Esophagus mucosa (tissue), 1 donor: ENCODE results near the gene AFMID. TPM values are rescaled to one million over a fixed set of nuclear protein-coding genes. Genes with fewer than 3 reads are reported as not detected.

Experiments
- ATAC-seq: fragments of 200-7000 bp; cut with Tn5 transposase; one replicate; pipeline ENCODE4 v1.9.1; 2020
- total RNA-seq: library from RNA; stranded (reverse); gene quantifications from one replicate; pipeline ENCODE4 v1.2.4, GENCODE V29; 2023
- donor health status: DM: yes; HTN: yes; CAD: no.

AFMID gene
- total RNA-seq, 1 donor from 2014 or later, result 19.2 TPM

DNA sequence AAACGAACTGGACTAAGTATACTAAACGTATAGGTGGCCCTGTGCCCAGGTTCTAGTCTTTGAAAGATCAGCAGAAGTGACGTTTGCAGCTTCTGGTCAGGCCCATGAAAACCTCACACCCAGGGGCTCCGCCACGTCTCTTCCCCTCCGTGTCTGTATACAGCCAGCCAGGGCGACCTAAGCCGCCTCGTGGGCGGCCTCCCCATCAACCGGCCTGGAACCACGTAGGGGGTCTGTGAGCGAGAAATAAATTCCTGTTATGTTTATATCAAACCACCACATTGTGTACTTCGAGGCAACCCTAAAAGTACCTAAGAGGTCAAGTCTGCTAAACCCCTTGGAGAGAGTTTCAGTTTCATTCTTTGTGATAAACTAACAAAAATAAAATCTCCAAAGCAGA, 7.1 kb upstream of the AFMID start:
- no peak for ATAC-seq

DNA sequence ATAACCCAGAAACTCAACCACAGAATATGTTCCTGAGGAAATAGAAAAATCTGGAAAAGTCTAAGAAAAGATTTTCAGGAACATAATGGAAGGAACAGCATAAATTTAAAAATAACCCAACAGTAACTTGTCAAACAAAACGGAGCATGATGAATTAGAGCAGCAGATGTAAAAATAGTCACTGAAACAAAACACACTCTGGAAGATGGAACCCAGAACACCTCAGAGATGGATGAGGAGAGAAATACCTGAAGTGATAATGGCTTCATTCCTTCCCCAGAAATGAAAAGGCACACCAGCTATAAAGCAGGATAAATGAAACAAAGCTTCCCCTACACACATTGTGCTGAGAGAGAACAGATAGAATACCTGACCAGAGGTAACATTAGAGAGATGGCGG, 6.7 kb upstream of the AFMID start:
- no peak for ATAC-seq

DNA sequence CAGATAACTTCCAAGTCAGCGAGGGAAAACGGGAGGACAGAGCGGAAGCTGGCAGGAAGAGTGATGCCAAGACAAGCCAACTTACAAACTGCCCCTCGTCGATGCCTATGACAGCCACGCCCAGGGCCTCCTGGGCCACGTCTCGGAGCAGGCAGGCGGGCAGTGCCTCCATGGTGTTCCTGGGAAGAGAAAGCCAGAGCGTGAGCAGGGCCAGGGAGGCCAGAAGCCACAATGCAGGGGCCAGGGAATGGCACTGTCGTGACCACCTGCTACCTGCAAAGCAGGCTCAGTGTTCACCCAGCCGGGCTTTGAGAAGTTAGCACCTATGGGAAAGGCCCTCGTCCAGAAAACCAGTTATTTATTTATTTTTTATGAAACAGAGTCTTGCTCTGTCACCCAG, 4.7 kb upstream of the AFMID start:
- ATAC-seq, result no peak

DNA sequence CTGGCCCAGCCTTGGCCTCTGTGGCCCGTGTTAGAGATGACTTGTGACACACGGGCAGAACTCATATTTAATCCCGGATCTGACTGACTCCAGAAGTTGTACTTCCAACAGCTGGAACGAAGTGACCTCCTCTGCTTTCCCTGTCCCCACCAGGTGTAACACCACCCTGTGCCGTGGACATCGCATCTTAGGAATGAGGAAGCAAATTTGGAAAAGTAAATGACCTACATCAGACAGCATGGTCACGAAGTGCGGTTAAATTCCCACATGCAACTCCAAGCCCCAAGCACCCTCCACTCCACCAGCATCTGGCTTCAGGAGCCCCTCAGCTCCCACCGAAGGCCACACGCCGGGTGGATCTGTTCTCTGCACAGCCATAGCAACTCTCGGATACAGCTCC, 3.2 kb upstream of the AFMID start:
- no peak for ATAC-seq

DNA sequence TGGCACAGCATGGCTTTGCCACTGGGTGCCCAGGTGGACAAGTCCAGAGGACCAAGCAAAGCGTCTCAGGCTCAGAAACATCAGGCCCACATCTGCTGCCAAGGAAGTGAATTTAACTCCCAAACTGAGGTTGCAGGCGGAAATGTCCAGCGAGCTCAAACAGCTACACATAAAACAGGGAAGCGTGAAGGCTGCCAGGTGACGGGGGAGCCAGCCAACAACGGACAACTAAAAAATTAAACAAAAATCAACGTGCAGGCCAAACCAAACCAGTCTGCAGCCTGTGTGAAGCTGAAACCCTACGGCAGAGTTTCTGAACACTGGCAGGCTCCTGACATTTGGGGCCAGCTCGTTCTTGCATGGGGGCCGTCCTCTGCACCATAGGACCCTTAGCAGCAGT, 2.8 kb upstream of the AFMID start:
- no peak for ATAC-seq

DNA sequence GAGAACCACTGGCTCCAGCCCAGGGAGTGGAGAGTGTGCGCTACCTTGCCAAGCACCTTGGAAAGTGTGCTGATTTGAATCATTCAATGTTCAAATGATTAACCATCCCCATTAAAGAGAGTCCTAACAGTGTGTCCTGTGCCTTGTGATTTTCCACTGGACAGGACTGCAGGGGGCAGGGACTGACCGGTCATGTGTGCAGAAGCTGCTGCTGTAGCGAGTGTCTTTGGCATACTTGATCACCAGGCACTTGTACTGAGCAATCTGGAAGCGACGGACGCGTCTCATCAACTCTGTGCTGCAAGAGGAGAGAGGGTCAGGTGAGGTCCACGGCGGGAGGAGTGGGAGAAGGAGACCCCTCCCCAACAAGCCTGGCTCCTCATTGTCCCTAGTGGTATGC, 2.3 kb upstream of the AFMID start:
- no peak for ATAC-seq

DNA sequence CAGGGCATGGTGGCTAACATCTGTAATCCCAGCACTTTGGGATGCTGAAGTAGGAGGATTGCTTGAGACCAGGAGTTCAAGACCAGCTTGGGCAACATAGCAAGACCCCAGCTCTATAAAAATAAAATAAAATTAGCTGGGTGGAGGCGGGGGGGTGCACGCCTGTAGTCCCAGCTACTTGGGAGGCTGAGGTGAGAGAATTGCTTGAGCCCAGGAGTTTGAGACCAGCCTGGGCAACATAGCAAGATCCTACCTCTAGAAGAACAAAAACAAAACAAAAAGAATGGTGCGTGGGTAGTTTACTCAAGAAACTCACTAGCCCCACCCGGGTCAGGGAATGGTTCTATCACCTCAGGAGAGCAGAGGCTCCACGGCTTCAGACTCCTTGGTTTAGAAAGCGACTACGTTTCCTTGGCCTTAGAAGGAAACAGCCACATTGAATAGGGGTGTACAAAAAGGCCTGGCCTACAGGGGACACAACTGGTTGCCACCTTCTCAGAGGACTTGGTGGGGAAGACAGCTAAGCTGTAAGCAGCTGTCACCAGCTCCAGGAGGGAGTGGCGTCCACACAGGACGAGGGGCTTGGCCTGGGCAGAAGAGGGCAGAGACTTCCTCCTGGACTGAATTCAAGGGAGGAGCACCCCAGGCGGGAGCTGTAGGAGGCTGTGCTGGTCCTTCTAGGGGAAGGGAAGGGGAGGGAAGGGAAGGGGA, 1.0 kb upstream of the AFMID start:
- ATAC-seq, result peak; percentile 48

DNA sequence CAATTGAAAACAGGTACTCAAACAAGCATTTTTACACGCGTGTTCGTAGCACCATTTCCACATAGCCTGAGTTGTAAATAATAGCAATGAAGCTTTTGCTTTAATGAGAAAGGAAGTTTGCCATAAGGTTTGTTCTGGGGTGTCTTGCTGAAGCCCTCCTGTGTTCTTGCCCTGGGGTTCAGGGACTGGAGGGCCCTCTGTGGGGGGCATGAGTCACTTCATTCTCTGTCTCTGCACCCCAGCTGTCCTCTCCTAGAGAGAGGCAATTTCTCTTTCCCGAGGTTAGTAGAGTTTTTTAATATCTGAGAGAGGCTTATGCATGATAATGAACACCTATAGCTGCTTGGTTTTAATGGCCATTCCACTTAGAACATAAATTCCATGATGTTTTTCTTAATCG, 9.6 kb downstream of the AFMID start:
- ATAC-seq, result no peak

DNA sequence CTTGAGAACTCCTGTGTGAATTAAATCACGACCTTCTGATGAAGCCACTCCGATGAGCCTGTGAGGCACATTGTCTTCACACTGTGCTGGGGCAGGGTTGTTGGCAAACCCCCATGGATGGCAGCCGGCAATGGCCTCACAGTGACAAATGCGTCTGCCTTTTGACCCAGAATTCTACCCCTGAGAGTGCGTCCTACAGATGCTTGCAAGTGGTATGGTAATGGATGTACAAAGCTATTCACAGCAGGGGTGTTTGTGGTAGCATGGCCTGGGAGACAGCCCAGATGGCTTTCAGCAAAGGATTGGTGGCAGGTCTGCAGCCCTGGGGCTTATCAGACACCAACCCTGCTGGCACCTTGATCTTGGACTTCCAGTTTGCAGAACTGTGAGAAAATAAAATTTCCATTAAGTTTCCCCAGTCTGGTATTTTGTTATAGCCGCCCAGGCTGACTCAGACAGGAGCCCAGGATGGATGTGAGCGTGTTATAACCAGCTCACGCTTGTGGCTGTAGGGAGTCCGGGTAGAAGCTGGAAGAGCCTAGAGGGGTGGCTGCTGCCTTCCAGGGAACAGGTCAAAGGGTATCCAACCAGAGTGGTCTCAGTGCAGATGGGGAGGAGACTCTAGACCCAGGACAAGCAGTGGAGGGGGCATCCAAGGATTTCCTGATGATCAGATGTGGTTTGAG, 10.1 kb downstream of the AFMID start:
- peak; percentile 43 for ATAC-seq

DNA sequence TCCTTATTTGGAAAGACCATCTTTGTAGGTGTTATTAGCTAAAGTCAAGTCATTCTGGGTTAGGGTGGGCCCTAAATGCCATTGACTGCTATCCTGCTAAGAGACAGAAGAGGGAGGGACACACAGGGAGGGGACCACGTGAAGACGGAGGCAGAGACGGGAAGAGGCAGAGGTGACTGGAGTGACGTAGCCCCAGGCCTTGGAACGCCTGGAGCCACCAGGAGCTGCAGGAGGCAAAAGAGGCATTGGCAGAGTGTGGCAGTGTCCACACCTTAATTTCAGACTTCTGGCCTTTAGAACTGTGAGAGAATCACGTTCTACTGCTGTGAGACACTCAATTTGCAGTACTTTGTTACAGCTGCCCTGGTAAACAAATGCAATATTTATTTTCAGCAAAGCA, 13.3 kb downstream of the AFMID start:
- no peak for ATAC-seq

DNA sequence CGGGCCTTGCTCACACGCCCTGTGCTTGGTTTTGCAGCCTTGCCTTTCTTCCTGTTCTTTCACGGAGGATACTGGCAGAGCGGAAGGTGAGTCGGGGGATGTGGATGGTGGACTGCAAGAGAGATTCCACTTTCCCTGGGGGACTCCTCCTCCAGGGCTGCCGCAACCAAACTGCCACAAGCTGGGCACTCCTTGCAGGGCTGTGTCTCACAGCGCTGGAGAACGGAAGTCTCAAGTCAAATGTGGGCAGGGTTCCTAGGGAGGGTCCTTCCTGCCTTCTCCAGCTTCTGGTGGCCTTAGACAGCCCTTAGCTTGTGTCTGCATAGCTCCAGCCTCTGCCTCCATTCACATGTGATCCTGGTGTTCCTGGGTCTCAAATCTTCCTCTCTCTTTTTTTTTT, 15.5 kb downstream of the AFMID start:
- ATAC-seq, result no peak

DNA sequence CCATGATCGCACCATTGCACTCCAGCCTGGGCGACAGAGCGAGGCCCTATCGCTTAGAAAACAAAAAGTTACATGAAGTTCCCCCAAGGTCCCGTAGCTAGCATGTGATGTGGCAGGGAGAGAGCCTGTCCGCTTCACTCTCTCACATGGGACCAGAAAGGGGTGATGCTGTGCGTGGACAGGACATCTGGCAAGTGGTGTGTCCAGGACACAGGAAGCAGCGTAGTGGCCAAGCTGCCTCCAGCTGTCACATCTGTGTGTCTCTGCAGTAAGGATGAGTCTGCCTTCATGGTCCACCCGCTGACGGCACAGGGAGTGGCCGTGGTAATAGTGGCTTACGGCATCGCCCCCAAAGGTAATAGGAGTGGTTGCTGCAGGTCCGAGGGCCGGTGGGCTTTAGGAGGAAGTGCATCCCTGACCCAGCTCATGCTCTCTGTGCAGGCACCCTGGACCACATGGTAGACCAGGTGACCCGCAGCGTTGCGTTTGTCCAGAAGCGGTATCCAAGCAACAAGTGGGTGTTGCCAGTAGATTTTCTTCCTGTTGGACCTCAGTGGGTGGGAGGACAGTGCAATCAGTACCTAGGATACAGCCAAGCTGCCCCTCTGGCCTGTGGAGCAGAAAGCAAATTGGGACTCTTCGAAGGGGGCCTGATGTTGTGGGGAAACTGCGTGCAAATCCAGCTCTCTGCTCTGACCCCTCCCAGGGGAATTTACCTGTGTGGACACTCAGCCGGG, 17.4 kb downstream of the AFMID start:
- no peak for ATAC-seq

DNA sequence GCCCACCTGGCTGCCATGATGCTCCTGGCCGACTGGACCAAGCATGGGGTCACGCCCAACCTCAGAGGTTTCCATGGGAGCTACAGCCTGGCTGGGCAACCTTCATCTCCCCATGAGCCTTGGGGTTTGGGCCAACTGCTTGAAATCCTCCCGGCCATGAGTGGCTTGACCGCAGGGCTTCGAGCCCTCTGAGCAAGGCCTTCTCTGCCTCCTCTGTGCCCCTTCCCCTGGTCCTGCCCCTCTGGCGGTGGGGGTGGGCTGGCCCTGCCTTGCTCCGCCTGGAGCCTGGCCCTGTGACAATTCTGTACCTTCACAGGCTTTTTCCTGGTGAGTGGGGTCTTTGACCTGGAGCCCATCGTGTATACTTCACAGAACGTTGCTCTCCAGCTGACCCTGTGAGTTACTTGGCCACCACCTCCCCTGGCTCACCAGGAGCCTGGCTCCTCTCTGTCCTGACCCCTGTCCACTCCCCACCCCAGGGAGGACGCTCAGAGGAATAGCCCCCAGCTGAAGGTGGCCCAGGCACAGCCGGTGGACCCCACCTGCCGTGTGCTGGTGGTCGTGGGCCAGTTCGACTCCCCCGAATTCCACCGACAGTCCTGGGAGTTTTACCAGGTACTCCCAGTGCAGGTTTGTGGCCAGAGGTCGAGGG, 18.1 kb downstream of the AFMID start:
- peak; percentile 13 for ATAC-seq

DNA sequence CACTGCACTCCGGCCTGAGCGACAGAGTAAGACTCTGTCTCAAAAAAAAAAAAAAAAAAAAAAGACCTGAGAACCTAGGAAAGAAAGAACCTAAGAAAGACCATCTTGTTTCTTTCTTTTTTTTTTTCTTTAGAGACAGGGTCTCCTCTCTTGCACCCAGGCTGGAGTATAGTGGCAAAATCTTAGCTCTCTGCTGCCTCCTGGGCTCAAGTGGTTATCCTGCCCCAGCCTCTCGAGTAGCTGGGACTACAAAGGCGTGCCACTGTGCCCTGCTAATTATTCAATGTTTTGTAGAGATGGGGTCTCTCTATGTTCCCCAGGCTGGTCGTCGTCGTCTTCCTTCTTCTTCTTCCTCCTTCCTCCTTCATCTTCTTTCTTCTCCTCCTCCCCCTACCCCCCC, 19.1 kb downstream of the AFMID start:
- ATAC-seq, result no peak

DNA sequence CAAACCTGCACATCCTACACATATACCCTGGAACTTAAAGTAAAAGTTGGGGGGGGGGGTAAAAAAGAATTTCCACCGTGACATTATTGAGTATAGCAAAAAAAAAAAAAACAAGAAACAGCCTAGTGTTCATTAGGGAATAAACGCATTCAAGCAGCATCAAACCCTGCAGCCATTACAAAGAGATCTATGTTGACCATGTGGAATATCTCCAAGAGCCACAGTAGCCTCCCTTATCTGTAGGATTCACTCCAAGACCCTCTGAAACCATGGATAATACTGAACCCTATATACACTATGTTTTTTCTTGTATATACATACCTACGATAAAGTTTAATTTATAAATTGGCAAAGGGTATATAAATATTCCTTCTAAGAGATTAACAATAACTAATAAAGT, 21.3 kb downstream of the AFMID start:
- no peak for ATAC-seq

DNA sequence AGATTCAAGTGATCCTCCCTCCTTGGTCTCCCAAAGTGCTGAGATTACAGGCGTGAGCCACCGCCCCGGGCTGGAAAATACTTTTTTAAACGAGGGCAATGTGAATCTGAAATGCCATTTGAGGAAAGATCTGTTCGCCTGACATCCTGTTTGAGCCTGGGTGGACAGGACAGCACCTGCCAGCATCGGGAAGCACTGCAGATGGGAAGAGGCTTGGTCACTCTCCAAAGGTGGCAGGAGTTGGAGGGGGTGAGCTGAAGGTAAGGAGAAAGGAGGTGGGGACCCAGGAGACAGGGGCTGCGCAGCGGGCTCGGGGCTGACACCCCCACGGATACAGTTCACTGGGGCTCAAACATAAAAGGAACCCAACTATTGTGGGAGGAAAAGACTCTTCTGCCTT, 22.9 kb downstream of the AFMID start:
- ATAC-seq, result no peak

DNA sequence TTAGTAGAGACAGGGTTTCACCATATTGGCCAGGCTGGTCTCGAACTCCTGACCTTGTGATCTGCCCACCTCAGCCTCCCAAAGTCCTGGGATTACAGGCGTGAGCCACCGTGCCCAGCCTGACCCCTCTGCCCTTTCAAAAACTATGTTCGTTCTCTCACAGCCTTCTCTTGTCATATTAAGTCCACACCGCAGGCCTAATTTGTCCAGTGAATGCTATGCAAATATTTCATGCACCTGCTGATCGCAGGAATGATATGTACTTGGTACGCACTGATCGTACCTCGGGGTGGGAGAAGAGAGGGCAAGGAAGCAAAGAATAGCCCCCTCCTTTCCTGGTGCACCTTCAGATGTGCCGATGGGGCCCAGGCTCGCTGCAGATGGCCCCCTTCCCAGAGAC, 23.9 kb downstream of the AFMID start:
- ATAC-seq, result no peak

DNA sequence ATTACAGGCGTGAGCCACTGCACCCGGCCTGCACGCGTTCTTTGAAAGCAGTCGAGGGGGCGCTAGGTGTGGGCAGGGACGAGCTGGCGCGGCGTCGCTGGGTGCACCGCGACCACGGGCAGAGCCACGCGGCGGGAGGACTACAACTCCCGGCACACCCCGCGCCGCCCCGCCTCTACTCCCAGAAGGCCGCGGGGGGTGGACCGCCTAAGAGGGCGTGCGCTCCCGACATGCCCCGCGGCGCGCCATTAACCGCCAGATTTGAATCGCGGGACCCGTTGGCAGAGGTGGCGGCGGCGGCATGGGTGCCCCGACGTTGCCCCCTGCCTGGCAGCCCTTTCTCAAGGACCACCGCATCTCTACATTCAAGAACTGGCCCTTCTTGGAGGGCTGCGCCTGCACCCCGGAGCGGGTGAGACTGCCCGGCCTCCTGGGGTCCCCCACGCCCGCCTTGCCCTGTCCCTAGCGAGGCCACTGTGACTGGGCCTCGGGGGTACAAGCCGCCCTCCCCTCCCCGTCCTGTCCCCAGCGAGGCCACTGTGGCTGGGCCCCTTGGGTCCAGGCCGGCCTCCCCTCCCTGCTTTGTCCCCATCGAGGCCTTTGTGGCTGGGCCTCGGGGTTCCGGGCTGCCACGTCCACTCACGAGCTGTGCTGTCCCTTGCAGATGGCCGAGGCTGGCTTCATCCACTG, 27.0 kb downstream of the AFMID start, which contains the start of gene BIRC5:
BIRC5 (plus strand) TSS at position 238 of the 690 bp plus-strand sequence; CDS start at position 302, 64 bp downstream.
- ATAC-seq, result peak; percentile 96

DNA sequence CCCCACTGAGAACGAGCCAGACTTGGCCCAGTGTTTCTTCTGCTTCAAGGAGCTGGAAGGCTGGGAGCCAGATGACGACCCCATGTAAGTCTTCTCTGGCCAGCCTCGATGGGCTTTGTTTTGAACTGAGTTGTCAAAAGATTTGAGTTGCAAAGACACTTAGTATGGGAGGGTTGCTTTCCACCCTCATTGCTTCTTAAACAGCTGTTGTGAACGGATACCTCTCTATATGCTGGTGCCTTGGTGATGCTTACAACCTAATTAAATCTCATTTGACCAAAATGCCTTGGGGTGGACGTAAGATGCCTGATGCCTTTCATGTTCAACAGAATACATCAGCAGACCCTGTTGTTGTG, 27.5 kb downstream of the AFMID start:
- no peak for ATAC-seq

DNA sequence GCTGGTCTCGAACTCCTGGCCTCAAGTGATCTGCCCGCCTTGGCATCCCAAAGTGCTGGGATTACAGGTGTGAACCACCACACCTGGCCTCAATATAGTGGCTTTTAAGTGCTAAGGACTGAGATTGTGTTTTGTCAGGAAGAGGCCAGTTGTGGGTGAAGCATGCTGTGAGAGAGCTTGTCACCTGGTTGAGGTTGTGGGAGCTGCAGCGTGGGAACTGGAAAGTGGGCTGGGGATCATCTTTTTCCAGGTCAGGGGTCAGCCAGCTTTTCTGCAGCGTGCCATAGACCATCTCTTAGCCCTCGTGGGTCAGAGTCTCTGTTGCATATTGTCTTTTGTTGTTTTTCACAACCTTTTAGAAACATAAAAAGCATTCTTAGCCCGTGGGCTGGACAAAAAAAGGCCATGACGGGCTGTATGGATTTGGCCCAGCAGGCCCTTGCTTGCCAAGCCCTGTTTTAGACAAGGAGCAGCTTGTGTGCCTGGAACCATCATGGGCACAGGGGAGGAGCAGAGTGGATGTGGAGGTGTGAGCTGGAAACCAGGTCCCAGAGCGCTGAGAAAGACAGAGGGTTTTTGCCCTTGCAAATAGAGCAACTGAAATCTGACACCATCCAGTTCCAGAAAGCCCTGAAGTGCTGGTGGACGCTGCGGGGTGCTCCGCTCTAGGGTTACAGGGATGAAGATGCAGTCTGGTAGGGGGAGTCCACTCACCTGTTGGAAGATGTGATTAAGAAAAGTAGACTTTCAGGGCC, 32.4 kb downstream of the AFMID start:
- ATAC-seq, result peak; percentile 35

DNA sequence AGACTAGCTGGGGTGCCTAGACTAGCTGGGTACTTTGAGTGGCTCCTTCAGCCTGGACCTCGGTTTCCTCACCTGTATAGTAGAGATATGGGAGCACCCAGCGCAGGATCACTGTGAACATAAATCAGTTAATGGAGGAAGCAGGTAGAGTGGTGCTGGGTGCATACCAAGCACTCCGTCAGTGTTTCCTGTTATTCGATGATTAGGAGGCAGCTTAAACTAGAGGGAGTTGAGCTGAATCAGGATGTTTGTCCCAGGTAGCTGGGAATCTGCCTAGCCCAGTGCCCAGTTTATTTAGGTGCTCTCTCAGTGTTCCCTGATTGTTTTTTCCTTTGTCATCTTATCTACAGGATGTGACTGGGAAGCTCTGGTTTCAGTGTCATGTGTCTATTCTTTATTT, 35.9 kb downstream of the AFMID start:
- ATAC-seq, result no peak

DNA sequence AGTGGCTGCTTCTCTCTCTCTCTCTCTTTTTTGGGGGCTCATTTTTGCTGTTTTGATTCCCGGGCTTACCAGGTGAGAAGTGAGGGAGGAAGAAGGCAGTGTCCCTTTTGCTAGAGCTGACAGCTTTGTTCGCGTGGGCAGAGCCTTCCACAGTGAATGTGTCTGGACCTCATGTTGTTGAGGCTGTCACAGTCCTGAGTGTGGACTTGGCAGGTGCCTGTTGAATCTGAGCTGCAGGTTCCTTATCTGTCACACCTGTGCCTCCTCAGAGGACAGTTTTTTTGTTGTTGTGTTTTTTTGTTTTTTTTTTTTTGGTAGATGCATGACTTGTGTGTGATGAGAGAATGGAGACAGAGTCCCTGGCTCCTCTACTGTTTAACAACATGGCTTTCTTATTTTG, 36.6 kb downstream of the AFMID start:
- no peak for ATAC-seq
